Sciatic nerve (tissue), 2 donors: ENCODE measurements around the gene TUBB3. TPM values are rescaled to one million over a fixed set of nuclear protein-coding genes. Genes with fewer than 3 reads are reported as not detected.

Source experiments
- ATAC-seq: fragments of 200-7000 bp; cut with Tn5 transposase; one replicate; pipeline ENCODE4 v1.9.1; 2020; ENCODE audit warnings: mild to moderate bottlenecking, moderate library complexity
- DNase-seq: peaks from one replicate; pipeline ENCODE4 v3.0.0-alpha.2; 2020; ENCODE audit warnings: low spot score
- intact Hi-C: fragments of 100-400 bp; cut with DNase I; formaldehyde crosslinking; loops from one replicate; pipeline ENCODE4 v1.14.2; 2022
- total RNA-seq: library from RNA; stranded (reverse); fragmentation: NEBNext Ultra II Directional; extraction: Animal tissue kit (Norgen Biotek cat#: 25700); gene quantifications from one replicate; pipeline ENCODE4 v1.2.1, GENCODE V29; 2021
- donor health status: DM: no; HTN: no; CAD: no.
- donor health status: DM: no; HTN: no; CAD: no.

TUBB3 gene
- total RNA-seq, 1 donor from 2014 or later, result 2.0 TPM

- ATAC-seq, result no peak
- no peak for DNase-seq
- intact Hi-C loops, result no loop called here
Measured at GRCh38 chr16:89973654-89974335, 50.7 kb downstream of the TUBB3 start.

GRCh38 chr16:89974870-89975269, 51.7 kb downstream of the TUBB3 start:
- DNase-seq (no peak), ATAC-seq (no peak)
- intact Hi-C loops, result no loop called here

- intact Hi-C loops, result no loop called here
- ATAC-seq, result no peak
- DNase-seq, result no peak
Measured at GRCh38 chr16:89981414-89981813, 58.3 kb downstream of the TUBB3 start.

- DNase-seq (no peak), ATAC-seq (no peak)
Measured at GRCh38 chr16:89982318-89982717, 59.2 kb downstream of the TUBB3 start.

GRCh38 chr16:89983536-89983935, 60.4 kb downstream of the TUBB3 start:
- DNase-seq (no peak), ATAC-seq (no peak)
- intact Hi-C loops, result no loop called here

More at GRCh38 chr16:89982318-89982717, 59.2 kb downstream of the TUBB3 start:
- intact Hi-C loops, result no loop called here

GRCh38 chr16:89984216-89984615, 61.1 kb downstream of the TUBB3 start:
- DNase-seq (no peak), ATAC-seq (no peak)
- intact Hi-C loops, result no loop called here

- ATAC-seq, result no peak
- intact Hi-C loops, result no loop called here
- DNase-seq, result no peak
Measured at GRCh38 chr16:89985219-89985618, 62.1 kb downstream of the TUBB3 start.

Other genes starting within 250 kb of the TUBB3 start
- 58.8 TPM for gene CDK10, start 236.7 kb upstream of the TUBB3 start, total RNA-seq
- 10.6 TPM for gene SPATA2L, start 221.6 kb upstream of the TUBB3 start, total RNA-seq
- gene VPS9D1, start 202.4 kb upstream of the TUBB3 start, total RNA-seq, result 14.2 TPM
- gene ZNF276, start 201.8 kb upstream of the TUBB3 start, total RNA-seq, result 39.8 TPM
- 5.3 TPM for gene FANCA, start 106.7 kb upstream of the TUBB3 start, total RNA-seq
- 3.2 TPM for gene SPIRE2, start 94.9 kb upstream of the TUBB3 start, total RNA-seq
- gene TCF25, start 49.8 kb upstream of the TUBB3 start, total RNA-seq, result 206 TPM
- 5.8 TPM for gene MC1R, start 4.5 kb upstream of the TUBB3 start, total RNA-seq
- gene DEF8, start 25.4 kb downstream of the TUBB3 start, total RNA-seq, result 60.2 TPM
- gene DBNDD1, start 96.1 kb downstream of the TUBB3 start, total RNA-seq, result 1.8 TPM
- not detected for gene PRDM7, start 154.0 kb downstream of the TUBB3 start, total RNA-seq